HG03039 (cell line): ENCODE data around the gene LRRC18.

ENCODE experiments used
- ATAC-seq: cut with Tn5 transposase; IDR thresholded peaks from one replicate; pipeline ENCODE4 v1.9.1; 2021; ENCODE audit warnings: mild to moderate bottlenecking, moderate library complexity; ENCODE audit not compliant: unreplicated experiment

The LRRC18 gene

DNA sequence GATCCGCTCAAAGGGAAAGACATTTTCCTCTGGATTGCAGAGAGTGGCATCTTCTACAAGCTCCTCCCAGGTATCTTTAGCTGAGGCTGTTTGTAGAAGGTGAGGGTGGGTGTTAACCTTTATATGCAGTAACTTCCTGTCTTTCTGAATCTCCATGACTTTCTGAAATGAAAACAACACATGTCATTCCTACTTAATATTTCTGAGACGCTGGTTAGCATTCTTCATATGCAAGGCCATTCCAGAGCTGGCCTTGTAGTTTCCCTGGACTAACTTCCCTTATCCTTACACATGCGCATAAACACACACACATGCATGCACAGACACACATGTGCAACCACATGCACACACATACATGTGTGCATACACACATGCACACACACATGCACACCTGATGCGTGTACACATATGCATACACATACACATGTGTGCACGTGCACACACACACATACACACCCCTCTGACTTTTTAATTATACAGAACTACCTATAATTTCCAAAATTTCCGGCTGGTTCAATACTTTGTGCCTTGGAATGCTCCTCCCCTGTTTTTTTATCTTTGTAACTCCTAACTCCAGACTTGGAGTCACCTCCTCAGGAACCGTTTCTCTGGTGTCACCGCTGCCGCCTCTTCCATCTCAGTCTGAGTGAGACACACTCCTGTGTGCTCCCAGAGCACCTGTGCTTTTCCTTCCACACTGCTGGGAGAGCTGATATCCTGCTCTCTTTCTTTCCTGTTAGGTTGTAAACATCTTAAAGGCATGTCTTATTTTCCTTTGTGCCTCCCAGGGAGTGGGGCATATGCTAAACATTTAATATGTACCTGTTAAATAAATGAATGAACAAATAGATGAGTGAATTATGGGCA, 55.2 kb downstream of the LRRC18 start:
- no peak for ATAC-seq

DNA sequence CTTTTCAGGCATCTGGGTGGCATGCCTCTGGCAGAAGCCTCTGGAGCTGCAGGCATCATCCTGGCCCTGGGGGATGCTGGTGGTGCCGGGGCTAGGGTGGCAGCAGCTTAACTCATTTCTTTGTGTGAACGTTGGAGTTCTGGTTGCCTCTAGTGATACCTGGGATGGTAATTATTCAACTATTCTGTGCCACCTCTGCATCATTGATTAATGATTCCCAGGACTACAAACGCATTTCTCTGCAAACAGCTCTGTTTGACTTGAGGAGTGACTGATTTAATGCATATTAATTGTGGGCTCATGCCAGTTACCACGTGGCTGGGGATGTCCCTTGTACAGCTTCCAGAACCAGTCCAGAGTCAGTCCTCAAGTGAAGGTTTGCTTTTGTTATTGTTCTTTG, 55.9 kb downstream of the LRRC18 start:
- ATAC-seq: no peak

DNA sequence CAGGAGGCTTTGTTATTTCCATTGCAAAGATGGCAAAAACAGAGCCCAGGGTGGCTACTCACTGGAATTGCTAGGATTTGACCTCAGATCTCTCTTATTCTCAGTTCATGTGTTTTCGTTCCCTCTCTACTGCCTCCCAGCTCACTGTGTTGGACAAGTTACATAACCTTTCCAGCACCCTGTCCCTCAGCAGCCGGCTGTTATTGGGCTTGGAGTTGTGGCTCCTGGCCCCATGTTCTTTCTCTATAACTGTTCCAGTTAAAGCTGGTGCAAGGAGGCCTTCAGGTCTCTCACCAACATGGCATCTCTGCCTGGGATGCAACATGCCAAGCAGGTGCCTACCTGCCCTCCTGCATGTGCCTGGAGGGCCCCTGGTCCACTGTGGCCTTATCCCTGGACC, 56.8 kb downstream of the LRRC18 start:
- no peak for ATAC-seq

DNA sequence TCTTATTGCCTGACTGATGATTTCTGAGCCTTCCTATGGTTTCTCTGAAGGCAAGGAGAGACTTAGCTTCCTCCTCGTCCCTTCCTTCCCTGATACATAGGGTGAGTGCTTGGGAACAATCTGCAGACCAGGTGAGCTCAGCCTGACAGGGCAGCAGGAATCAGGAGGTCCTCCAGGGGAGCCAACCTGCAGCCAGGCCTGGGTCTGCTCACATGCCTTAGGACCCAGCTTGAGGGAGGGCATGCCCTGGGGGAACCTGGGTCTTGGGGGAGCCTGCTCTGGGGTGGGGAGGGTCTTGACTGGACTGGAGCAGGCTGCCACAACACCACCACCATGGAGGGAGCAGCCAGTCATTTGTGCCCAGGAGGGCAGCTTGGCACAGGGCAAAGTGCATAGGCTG, 57.7 kb downstream of the LRRC18 start:
- ATAC-seq: no peak

DNA sequence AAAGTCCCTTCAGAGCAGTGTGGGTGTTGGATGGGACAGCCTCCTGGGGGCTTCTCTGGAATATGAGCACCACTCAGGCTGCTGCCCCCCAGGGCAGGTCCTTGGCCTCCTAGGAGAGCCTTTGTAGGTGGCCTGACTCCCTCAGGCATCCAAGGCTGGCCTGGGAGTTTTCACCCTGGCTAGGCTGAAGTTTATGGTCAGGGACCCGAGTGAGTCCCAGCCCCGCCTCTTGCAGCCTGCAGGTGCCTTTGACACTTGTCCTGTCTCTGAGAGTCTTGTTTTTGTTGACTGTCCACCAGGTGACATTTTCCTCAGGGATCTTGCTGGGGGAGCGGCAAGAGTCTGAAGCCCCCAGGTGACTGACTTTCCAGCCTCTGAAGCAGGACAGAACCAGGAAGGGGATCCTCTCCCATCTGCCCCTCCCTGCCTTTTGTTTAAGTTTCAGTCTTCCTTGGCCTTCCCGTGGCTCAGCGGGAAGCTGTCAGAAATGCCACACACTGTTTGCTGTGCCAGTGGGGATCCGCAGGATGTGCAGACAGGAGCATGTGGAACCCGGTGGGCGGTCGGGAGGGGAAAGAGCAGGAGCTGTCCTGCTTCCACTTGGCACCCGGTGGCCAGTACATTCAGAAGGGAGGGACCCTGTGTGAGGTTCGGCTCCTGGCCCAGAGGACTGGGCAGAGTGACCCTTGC, 59.5 kb downstream of the LRRC18 start:
- ATAC-seq: no peak

DNA sequence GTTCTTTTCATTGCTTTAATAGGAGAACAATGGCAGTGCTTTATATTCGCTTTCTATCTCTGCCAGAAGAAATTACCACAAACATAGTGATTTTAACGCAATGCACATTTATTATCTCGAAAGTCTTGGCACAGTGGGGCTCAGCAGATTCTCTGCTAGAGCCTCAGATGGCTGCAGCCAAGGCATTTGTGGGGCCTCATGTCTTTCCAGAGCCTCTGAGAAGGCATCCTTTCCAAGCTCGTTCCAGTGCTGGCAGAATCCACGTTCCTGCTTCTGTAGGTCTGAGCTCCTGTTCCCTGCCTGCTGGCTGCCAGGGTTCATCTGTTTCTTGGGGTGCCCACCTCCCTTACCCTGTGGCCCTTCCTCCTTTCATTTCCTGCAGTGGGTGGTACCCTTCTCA, 60.2 kb downstream of the LRRC18 start:
- ATAC-seq: no peak

DNA sequence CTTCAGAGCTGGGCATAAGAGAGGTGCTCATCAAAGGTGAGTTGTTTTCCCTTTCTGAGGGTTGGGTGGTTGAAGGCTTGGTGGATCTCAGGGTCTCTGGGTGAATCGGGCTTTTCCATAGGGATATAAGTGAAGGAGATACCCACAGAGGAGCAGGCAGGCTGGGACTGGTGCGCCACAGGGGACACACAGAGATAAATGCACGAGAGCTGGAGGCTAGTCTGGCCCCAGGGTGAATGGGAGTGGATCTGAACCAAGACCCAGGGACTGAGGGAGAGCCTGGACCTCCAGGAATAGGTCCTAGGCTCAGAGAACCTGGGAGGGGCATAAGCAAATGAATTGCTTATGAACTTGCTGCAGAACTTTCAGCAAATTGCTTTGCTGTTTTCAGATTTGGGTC, 61.5 kb downstream of the LRRC18 start:
- ATAC-seq: no peak

- ATAC-seq: no peak
Observed at GRCh38 chr10:48872234-48872633, 67.4 kb downstream of the LRRC18 start.
